DMS153 treated with DMSO at 0.1 percent for 48 hours (cell line): ENCODE results near the gene GOLIM4.

Experiments
- DNase-seq: peaks from one replicate; lab custom pipeline; 2025; ENCODE audit not compliant: unreplicated experiment; lab: John Stamatoyannopoulos, UW

Gene GOLIM4

GRCh38 chr3:168100777-168101492, 5.2 kb upstream of the GOLIM4 start:
- DNase-seq = no peak

DNA sequence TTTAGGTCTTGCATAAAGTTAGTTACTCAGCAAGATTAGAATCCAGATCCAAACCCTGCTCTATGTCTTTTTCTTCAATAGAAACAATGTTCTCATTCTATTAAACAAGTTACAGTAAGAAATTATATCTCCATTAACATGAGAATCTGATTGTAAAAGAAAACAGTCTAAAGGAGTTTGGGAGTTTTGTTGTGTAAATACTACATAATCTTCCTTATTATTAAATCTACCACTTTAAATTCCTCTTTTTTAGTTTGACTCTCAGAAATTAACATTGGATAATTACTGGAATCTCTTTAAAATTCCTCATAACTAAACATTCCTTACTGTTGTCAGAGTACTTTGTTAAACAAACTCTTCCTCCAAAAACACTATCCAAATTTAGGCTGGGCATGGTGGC, 1.7 kb upstream of the GOLIM4 start:
- DNase-seq = no peak

DNA sequence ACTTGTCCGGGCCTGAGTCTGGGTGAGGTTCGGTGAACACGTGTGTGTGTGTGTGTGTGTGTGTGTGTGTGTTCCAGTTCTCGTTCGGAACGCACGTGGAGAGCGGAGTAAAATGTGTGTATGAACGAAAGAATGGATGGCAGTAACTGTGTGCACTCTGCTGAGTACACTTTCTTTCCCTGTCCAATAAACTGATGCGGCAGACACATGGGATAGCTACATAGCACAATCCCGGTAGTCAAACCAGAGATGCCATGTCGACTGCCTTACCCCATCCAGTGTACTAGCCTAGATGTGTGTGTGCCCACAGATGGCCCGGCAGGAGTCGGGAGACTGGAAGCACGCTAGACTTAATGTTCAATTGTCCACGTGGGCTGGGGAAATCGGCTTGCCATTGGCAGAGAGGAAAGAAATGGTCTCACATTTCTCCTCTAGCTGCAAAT, 507 bp upstream of the GOLIM4 start:
- DNase-seq = peak; percentile 68

DNA sequence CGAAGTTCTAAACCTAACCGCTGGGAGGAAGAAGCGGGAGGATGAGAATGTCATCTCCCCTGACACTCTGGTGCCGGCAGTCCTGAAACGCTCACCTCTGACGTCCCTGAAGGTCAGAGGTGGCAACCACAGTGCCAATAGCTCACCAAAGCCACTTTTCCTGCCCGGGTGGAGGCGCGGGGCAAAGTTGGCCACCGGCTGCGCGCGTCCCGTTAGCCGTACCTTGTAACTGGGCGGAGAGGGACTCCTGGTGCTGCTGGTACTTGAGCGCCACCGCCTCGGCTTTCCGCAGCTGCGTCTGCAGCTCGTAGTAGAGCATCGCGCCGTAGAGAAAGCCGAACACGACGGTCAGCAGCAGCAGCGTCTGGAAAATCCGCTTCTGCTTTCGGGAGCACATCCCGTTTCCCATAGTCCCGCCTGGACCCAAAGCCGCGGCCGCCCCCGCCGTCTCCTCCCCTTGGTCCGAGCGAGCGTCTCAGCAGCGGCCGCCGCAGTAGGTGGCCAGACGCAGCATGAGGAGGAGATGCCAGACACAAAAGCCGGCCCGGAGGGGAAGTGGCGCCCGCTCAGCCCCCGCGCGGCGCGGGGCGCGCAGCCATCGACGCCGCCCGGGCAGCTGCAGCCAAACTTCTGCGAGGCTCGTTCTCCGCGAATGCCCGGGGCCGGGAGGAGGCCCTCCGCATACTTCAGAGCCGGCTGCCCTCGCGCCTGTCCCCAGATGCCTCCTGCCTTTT, 680 bp downstream of the GOLIM4 start:
- peak; percentile 50 for DNase-seq

DNA sequence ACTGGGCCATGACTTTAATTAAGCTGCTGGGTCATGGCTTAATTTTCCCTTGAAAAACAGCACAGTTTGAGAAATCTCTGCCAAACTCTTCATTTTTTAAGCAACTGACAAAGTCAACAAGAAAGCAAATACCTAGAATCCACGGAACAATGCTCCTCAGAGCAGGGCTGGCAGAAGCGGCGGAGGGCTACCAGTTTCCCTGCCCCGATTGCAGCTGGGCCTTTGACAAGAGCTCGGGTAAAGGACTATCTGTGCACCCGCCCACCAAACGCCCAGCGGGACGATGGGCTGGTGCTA, 1.2 kb downstream of the GOLIM4 start:
- no peak for DNase-seq

DNA sequence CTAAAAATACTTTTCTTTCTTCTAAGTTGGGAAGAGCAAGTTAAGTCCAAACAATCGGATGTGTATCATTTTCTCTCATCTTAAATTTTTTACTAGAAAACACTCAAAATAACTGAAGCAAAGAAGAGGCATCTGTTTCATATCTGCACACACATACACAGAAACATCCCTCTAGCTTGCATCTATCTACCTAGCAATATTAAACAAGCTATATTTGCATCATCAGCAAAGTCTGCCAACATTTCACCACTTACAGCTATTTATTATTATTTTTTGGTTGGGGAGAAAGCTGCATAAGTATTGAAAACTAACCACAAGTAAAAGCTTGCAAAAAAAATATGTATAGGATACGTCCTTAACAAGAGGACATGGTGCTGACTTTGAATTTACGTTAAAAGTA, 1.9 kb downstream of the GOLIM4 start:
- no peak for DNase-seq

GRCh38 chr3:168093229-168093628, 2.5 kb downstream of the GOLIM4 start:
- DNase-seq = no peak

- no peak for DNase-seq
Measured at GRCh38 chr3:168091941-168092340, 3.8 kb downstream of the GOLIM4 start.

- DNase-seq = no peak
Measured at GRCh38 chr3:168091302-168091858, 4.3 kb downstream of the GOLIM4 start.

- DNase-seq = no peak
Measured at GRCh38 chr3:168090306-168091085, 5.2 kb downstream of the GOLIM4 start.

DNA sequence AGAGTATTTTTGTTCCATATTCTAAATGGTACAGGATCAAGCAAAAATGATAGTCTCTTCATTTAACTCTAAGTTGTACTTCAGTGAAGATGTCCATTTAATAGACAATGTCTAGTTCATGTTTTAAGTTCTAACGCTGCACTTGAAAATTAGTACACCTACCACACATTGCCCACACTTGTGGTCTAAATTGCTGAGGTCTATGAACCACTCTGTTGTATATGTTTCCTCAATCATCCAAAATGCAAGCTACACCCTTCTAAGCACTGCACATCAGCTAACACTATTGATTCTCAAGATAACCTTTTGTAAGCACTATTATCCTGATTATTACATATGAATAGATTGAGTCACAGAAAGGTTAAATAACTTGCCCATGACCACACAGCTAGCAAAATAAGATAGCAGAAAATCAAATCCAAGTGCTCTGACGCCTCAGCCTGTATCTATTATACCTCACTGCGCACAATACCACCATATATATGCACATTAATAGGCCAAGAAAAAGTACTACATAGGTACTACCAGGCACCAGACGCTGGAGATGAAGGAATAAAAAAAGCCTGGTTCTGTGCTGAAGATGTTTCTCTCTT, 6.4 kb downstream of the GOLIM4 start:
- DNase-seq = no peak

DNA sequence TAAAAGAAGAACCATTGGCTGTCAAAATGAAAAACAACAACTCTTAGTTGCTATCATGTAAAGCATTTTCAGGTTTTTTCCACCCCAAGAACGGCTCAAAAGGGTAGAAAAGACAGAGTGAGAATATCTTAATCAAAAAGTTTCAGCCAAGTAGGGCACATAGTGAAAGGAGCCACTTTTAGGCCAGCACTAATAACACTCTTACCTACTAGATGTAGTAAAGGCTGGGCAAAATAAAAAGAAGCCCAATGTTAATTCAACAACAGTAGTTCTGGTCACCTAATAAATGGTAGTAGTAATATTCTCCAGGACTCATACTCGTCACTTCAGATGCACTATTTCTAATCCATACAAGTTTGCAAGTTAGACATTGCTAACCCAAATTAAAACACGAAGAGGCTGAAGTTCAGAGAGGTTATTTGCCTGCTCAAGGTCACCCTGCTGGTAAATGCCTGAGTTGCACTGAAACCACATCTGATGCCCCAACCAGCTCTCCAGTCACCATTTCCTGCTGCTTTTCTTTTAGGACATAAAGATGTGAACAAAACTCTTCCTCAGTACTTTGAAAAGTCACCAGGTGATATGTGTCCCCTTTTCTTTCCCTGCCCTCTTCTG, 7.5 kb downstream of the GOLIM4 start:
- DNase-seq = no peak

GRCh38 chr3:168087539-168087938, 8.2 kb downstream of the GOLIM4 start:
- DNase-seq = no peak

DNA sequence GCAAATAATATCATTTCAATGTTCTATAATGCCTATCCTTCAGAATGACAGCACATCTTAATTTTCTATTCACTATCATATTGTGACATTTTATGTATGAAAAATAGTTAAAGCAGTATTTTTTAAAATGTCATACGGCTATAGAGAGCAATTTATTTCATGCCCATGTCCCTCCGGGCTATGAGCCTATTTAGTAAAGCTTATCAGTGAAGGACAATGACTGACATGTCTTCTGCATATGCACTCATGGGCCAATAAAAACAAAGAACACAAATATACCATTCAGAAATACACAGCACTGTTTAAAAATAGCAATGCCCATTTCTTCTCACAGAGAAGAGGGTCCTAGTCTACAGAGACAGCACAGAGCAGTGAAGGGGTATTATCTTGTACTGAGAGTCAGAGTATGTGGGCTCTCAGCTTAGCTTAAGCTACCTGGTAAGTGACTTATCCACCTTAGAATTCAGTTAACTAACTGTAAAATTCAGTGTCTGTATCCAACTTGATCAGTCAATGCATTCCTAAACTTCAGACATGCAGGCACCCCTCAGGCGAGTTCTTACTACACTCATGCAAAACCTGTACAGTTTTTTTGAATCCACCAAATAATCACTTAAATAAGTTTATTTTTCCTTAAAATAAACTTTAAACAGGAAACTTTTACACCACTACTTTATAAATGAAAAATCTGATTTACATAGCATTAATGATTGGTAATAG, 9.0 kb downstream of the GOLIM4 start:
- no peak for DNase-seq

DNA sequence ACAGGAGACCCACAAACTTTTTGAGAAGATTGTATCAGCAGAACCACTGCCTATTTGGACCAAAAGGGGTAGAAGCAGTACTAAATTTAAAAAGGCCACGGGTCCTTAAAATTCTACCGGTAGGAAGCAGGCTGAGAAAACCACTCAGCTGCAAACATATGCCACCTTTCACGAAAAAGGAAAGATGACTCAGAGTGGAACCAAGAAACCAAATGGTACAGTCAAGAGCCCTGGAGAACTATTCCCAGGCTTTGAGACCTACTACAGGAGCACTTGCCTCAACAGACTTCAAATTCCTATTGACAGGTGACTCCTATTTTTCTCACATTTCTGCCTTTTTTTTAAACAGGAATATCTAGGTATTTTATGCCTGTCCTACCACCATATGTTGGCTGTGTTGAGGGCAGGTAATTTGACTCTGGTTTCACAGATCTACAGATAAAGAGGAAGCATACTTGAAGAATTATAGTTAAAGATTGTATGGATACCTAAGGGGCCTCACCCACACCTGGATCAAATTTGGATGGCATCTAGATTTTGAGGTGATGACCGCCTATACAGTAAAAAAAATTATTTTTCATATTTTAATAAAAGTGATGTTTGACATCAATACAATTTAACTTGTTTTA, 10.1 kb downstream of the GOLIM4 start:
- DNase-seq = no peak

DNA sequence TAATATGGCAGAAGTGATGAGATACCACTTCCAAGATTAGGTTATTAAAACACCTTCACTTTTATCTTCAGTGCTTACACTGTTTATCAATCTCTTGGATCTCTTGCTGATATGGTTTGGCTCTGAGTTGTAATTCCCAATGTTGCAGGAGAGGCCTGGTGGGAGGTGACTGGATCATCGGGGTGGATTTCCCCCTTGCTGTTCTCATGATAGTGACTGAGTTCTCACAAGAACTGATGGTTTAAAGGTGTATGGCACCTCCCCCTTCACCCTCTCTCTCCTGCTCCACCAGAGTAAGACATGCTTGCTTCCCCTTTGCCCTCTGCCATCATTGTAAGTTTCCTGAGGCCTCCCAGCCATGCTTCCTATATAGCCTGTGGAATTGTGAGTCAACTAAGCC, 11.8 kb downstream of the GOLIM4 start:
- no peak for DNase-seq

DNA sequence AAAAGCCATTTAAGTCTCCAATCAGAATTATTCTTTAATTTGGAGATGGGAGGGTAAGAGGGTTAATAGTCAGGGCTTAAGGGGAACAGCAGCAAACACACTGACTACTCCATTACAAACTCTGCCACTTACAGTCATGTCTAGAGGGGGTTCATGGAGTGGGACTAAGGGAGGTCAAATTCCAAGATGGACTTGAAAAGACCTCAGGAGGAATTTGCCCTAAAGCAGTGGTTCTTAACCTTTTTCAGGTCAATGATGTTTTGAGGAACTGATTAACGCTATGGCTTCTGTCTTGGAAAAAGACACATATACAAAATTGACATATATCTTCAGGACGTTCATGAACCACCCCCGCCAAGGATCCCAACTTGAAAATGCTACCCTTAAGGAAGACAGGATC, 13.9 kb downstream of the GOLIM4 start:
- DNase-seq = no peak

DNA sequence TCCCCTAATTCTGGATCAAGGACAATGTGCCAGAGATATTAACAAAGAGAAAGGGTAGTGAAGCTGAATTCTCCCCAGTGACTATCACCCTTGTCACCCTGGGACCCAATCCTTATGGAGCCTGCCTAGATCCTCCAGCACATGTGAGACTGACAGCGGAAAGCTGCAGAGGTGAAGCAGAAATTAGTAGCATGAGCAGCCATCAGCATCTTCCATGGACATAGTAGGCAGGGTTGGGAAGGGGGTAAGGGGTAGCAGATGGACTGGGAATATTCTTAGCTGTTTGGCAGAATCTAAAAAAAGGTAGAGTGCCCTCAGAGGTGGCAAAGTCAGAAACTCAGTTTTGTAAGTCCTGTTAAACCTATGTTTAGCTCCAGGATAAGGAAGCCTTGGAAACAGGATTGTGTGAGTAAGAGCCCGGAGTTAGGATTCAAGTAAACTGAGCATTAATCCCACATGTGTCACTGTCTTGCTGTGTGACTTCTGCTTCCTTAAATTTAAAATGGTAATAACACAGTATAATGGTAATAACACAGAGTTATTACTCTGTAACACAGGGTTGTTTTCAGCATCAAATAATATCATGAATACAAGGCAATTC, 14.5 kb downstream of the GOLIM4 start:
- DNase-seq = no peak

- no peak for DNase-seq
Measured at GRCh38 chr3:168080499-168081170, 15.1 kb downstream of the GOLIM4 start.
